Left cardiac atrium (tissue), 4 donors: ENCODE data around the gene NPAS4. TPM values are rescaled to one million over a fixed set of nuclear protein-coding genes. Genes with fewer than 3 reads are reported as not detected.
"Not testable (repeated sequence)": the region's sequence is repeated elsewhere in the genome, so short reads cannot be mapped to it uniquely, and the experiment has no call there.

Source experiments
- ATAC-seq, 2 donors: fragments of 200-7000 bp; cut with Tn5 transposase; one replicate each; pipeline ENCODE4 v1.9.1; 2020; ENCODE audit warnings: mild to moderate bottlenecking in 2 of 2, moderate library complexity in 2 of 2
- DNase-seq: peaks from one replicate; pipeline ENCODE4 v3.0.0-alpha.2; 2020
- intact Hi-C, 2 donors: fragments of 100-400 bp; cut with DNase I; formaldehyde crosslinking; loops; one replicate each; pipeline versions ENCODE4 v1.14.1 to v1.15.1; 2022 to 2023
- long read RNA-seq: library from polyadenylated mRNA; unstranded; transcript quantifications from one replicate; pipeline ENCODE4 v2.0.0, GENCODE V29; 2021
- total RNA-seq, 2 donors: library from RNA; stranded (reverse); fragmentation: NEBNext Ultra II Directional; extraction: Animal tissue kit (Norgen Biotek cat#: 25700); gene quantifications; one replicate each; pipeline ENCODE4 v1.2.1, GENCODE V29; 2021
- donor health status: DM: no; HTN: yes; CAD: no.
- donor health status: DM: no; HTN: yes; CAD: no; lungs with severe emphysema.
- donor health status: DM: yes; HTN: yes; CAD: no.
- donor health status: Dilated cardiomyopathy.

NPAS4 gene
- total RNA-seq: under 1 TPM; 0.18 to 0.68 TPM
- long read RNA-seq: 0 reads

GRCh38 chr11:66420671-66421476, at the start of gene NPAS4:
TSS of gene NPAS4 (plus strand) at chr11:66421035. CDS start at chr11:66421180, 145 bp downstream.
- ATAC-seq (no peak), DNase-seq (no peak)
- intact Hi-C loops: no loop called here

DNA sequence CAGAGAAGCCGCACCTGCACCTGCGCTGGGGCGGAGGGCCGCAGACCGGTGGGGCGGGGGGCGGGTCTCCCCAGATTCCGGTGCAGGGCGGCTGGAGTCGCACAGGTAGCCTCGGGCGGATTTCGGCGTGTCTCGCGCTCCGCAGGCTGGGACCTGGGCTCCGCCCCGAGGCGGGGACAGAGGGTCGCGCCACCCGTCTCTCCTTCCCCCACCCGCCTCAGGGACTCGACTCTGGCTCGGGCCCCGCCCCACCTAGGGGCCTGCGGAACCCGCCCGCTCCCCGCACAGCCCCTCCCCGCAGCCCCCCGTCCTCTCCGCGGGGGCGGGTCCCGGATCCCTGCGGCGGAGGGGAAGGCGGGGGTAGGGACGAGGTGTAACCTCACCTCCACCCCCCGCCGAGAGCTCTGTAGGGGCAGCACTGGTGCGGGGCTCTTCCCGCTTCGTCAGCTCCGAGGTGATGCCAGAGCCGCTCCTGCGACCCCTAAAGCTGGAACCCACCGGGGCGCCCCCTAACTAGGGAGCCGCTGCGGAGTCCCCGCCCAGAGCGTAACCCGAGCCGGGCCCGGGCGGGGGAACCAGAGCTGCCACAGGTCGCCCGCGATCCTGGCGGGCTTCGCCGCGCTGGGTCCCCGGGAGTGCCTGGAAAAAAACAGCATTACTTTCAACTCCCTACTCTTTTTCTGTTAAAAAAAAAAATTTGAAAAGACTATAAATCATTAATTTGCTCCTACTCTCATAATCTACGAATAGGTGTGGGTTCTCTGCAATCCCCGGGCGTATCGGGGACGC, 49.0 kb upstream of the NPAS4 start, which contains the start of gene SLC29A2:
TSS of gene SLC29A2 (minus strand) at position 134 of the 789 bp plus-strand sequence. CDS start 169 bp downstream, outside the sequence.
- ATAC-seq: peak; percentile 82 to 84
- peak; percentile 73 for DNase-seq
- intact Hi-C loops: no loop called here

DNA sequence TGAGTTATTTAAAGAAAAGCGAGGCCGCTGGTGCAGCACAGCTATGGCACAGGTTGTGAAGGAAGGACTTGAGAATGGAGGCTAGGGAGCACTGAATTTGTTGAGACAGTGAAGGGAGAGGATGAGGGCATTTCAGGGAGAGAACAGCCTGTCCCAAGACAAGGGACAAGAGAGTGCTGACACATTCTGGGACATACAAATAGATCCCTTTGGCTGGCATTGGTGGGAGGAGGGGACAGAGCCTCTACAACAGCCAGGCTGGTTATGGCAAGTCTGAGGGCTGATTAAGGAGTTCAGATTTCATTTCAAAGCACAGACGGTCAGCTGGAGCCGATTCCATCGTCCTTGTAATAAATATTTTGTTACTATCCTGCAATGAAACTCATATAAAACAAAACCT, 47.6 kb upstream of the NPAS4 start:
- peak; percentile 51 to 60 for ATAC-seq
- intact Hi-C loops: no loop called here
- DNase-seq: no peak

DNA sequence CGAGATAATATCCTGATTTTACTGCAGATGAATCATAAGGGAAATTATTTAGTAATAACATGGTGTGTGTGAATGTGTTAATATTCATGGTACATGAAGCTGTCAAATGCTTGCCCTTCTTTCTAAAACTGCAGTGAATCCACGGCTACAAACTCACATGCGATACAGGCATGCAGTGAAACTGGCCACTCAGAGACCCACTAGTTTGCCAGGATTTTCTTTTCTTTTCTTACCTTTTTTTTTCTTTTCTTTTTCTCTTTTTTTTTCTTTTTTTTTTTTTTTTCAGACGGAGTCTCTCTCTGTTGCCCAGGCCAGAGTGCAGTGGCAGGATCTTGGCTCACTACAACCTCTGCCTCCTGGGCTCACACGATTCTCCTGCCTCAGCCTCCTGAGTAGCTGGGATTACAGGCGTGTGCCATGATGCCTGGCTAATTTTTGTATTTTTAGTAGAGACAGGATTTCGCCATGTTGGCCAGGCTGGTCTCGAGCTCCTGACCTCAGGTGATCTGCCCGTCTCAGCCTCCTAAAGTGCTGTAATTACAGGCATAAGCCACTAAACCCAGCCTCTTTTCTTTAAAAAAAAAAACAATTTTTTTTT, 47.0 kb upstream of the NPAS4 start:
- DNase-seq, intact Hi-C loops, ATAC-seq: not testable (repeated sequence)

GRCh38 chr11:66380264-66380663, 40.6 kb upstream of the NPAS4 start:
- intact Hi-C loops, ATAC-seq, DNase-seq: not testable (repeated sequence)

- ATAC-seq, intact Hi-C loops, DNase-seq: not testable (repeated sequence)
Measured at GRCh38 chr11:66384316-66384715, 36.5 kb upstream of the NPAS4 start.

DNA sequence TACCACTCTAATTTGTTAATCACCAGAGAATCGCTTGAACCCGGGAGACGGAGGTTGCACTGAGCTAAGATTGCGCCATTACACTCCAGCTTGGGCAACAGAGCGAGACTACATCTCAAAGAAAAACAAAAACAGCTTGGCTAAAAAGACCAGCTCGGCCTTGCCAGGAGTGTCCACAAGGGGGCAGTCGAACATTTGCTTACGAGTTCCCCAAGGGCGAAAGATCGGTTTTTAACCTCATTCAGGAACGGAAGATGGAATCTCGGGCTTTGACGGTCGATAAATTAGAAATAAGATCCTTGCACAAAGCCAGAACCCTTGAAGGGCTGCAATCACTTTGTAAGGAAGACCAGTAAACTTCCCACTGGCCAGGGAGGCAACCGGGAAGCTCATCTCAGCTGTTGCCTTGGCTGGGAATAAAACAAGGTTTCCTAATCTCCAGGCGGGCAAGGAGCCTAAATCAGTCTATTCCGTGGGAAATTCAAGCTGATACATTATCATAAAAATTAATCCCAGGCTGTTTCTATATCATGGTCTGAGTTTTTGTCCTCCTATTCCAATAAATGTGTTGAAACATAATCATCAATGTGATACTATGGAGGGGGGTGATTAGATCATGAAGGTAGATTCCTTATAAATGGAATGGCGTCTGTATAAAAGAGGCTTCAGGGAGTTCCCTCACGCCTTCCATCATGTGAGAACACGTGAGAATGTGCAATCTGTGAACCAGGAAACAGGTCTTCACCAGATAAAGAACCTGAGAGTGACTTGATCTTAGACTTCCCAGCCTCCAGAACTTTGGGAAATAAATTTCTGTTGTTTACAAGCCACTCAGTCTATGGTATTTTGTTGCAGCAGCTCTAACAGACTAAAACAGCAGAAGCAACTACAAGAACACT, 34.4 kb upstream of the NPAS4 start:
- DNase-seq: peak; percentile 88
- peak; percentile 68 to 82 for ATAC-seq
- intact Hi-C loops: loop anchor here in 1 of 2 donors (5.0 kb wide), 2 partner anchors 39 to 74 kb away; partner anchors contain the start of genes B4GAT1 and BRMS1

DNA sequence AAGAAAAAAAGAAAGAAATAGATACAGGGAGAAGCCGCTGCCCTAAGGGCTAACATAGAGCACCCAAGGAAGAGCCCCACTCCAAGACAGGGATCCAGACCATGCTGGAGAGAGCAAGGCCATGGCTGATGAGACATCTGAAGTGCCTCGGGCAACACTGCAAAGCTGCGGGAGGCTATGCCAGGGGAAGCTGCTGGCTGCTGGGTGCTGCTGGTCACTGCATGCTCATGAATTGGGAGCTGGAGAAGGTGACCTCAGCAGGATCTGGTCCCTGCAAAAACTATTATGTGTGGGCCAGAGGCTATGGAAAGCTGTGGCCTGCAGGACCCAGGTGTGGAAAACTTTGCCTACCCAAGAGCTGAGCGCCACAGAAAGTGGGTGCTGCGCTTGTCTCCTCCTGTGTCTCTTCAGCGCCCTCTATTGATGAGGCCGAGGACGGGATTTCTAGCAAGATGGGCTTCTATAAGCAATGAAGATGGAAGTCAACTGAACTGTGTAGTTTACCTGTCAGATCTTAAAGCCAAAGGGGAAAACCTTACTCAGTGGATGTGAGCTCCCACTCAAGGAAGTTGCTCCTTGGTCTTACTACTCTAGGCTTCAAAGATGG, 32.0 kb upstream of the NPAS4 start:
- DNase-seq (peak; percentile 61), ATAC-seq (peak; percentile 55 to 57)
- intact Hi-C loops: loop anchor here in 1 of 2 donors (5.0 kb wide), 2 partner anchors 42 to 77 kb away; partner anchors contain the start of genes B4GAT1 and BRMS1

- intact Hi-C loops: no loop called here
- no peak for DNase-seq
- no peak for ATAC-seq
Measured at GRCh38 chr11:66391322-66391721, 29.5 kb upstream of the NPAS4 start.

DNA sequence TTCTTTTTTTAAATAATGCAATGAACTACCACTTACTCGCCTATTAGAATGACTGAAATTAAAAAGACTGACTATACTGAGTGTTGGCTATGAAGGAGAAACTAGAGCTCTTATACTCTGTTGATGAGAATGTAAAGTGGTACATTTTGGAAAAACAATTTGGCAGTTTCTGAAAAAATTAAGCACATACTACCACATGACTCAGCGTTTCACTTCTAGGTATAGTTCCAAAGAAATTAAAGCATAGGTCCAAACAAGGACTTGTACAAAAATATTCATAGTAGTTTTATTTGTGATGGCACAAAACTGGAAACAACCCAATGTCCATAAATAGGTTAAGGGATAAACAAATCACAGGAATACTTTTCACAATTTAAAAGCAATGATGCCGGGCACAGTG, 26.9 kb upstream of the NPAS4 start:
- no peak for DNase-seq
- no peak for ATAC-seq
- intact Hi-C loops: no loop called here

DNA sequence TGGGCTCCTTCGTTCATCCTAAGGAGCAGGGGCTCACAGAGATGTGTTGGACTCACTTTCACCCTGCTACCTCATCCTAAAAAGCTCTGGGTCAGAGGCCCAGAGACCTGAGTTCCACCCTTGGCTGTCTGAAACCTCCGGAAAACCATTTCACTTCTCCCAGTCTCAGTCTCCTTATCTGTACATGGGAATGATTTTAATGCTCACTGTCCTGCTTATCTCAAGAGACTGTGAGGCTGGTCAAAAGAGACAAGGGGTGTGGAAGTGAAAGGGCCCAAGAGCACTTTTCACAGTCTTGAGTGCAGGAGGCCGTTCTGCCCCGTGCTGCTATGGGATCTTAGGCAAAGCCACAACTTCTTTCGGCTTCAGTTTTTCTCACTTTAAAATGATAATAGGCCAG, 13.2 kb upstream of the NPAS4 start:
- no peak for ATAC-seq
- intact Hi-C loops: loop anchor here in 1 of 2 donors (1.0 to 5.0 kb wide), 3 partner anchors 23 to 425 kb away; partner anchors contain the start of gene RBM4B

GRCh38 chr11:66408488-66409214, 12.2 kb upstream of the NPAS4 start:
- DNase-seq: peak; percentile 91
- peak; percentile 96 to 97 for ATAC-seq
- intact Hi-C loops: loop anchor here in 1 of 2 donors (1.0 to 5.0 kb wide), 3 partner anchors 22 to 424 kb away; partner anchors contain the start of gene RBM4B

More for the DNA sequence above, 13.2 kb upstream of the NPAS4 start:
- DNase-seq: no peak

DNA sequence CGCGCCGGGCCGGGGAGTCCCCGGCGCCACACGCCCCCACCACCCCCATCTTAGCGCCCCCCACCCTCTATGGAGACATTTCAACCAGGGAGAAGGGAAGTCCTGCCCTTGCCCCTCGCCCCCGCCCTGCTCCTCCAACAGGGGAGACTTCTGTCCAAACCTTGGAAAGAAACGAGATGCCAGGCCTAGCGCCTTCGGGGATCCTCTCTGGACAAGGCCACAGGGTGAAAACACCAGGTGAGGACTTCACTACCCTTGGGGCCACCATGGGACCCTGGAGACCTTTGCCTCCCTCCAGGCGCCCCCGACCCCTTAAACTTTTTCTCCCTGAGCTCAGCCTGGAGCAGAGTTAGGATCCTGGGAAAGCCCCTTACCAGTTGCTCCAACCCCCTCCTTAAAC, 11.6 kb upstream of the NPAS4 start:
- intact Hi-C loops: loop anchor here in 1 of 2 donors (5.0 kb wide), 2 partner anchors 268 to 423 kb away; partner anchors contain the start of gene RBM4B
- ATAC-seq: no peak
- DNase-seq: no peak

- no peak for ATAC-seq
- intact Hi-C loops: no loop called here
- no peak for DNase-seq
Measured at GRCh38 chr11:66410191-66410590, 10.6 kb upstream of the NPAS4 start.

- ATAC-seq (no peak), DNase-seq (no peak)
- intact Hi-C loops: no loop called here
Measured at GRCh38 chr11:66411323-66411722, 9.5 kb upstream of the NPAS4 start.

GRCh38 chr11:66412110-66412509, 8.7 kb upstream of the NPAS4 start:
- intact Hi-C loops: no loop called here
- DNase-seq: no peak
- ATAC-seq: no peak

- DNase-seq (no peak), ATAC-seq (no peak)
- intact Hi-C loops: no loop called here
Measured at GRCh38 chr11:66413167-66413566, 7.7 kb upstream of the NPAS4 start.
